Sigmoid colon (tissue), 7 donors: ENCODE data around the gene MTOR. TPM values are rescaled to one million over a fixed set of nuclear protein-coding genes. Genes with fewer than 3 reads are reported as not detected.

Experiments used
- DNase-seq: peaks from one replicate; pipeline ENCODE4 v3.0.0-alpha.2; 2019
- H3K27ac ChIP-seq, 4 donors: fragments of 200-600 bp; sonication (generic); one replicate each; pipeline ENCODE4 v1.5.1; 2016 to 2019; ENCODE audit warnings: mild to moderate bottlenecking in 1 of 4
- H3K27me3 ChIP-seq, 3 donors: fragments of 200-600 bp; sonication (generic); one replicate each; pipeline ENCODE4 v1.5.1; 2019; ENCODE audit warnings: mild to moderate bottlenecking in 1 of 3
- H3K36me3 ChIP-seq, 4 donors: fragments of 200-600 bp; sonication (generic); one replicate each; pipeline ENCODE4 v1.5.1; 2016 to 2019
- H3K4me1 ChIP-seq, 4 donors: fragments of 200-600 bp; sonication (generic); one replicate each; pipeline ENCODE4 v1.5.1; 2017 to 2019
- H3K4me3 ChIP-seq, 4 donors: fragments of 200-600 bp; sonication (generic); one replicate each; pipeline ENCODE4 v1.5.1; 2017 to 2019; ENCODE audit warnings: mild to moderate bottlenecking in 2 of 4, moderate library complexity in 1 of 4
- H3K9me3 ChIP-seq, 4 donors: fragments of 200-600 bp in 3 of 4; sonication (generic) in 3 of 4; one replicate each; pipeline versions ENCODE4 v1.5.1 to v1.6.1; 2013 to 2019
- EP300 ChIP-seq, 4 donors: sonication (generic); formaldehyde crosslinking; IDR thresholded peaks; one replicate each; pipeline ENCODE4 v1.6.1; 2017; ENCODE audit warnings: antibody characterized with exemption in 4 of 4
- POLR2A ChIP-seq, 2 donors: fragments of 450-650 bp; IDR thresholded peaks; one replicate each; pipeline ENCODE4 v1.6.1; 2016; ENCODE audit warnings: antibody characterized with exemption in 2 of 2, mild to moderate bottlenecking in 2 of 2, moderate library complexity in 2 of 2
- POLR2AphosphoS5 ChIP-seq, 4 donors: sonication (generic); formaldehyde crosslinking; IDR thresholded peaks; one replicate each; pipeline ENCODE4 v1.6.1; 2017; ENCODE audit warnings: antibody characterized with exemption in 4 of 4
- WGBS, 2 donors: extraction: QIAGEN DNeasy Blood & Tissue Kit; methylation state at CpG; one replicate each; pipeline ENCODE4 v1.1.7; 2013; 5-methylcytosine and 5-hydroxymethylcytosine counted together
- intact Hi-C: fragments of 100-400 bp; cut with DNase I; formaldehyde crosslinking; loops from one replicate; pipeline ENCODE4 v1.15.1; 2023
- polyA plus RNA-seq, 3 donors: library from polyadenylated mRNA; stranded (reverse); fragments of 200-250 nt; gene quantifications; one replicate each; pipeline ENCODE4 v1.2.3, GENCODE V29; 2013
- total RNA-seq, 4 donors: library from RNA; depleted of rRNA; stranded (reverse); fragments of >200 nt; gene quantifications; one replicate each; pipeline ENCODE4 v1.1.0, GENCODE V29; 2016
- TF ChIP-seq, protein P1 (sequence below), 4 experiments: fragments of 450-650 bp in 3 of 4; fragments of 200-600 bp in 1 of 4; IDR thresholded peaks; one replicate each; pipeline ENCODE4 v1.5.1; 2016 to 2019; ENCODE audit warnings: antibody characterized with exemption in 4 of 4, mild to moderate bottlenecking in 3 of 4, moderate library complexity in 2 of 4
- donor health status: healthy with polysubstance abuse.
- donor health status: Bipolar disorder and iron deficiency.
- donor health status: healthy.

The MTOR gene
- total and polyA plus RNA-seq, 7 donors: 7.6 to 38.1 (median 25.2) TPM

DNA sequence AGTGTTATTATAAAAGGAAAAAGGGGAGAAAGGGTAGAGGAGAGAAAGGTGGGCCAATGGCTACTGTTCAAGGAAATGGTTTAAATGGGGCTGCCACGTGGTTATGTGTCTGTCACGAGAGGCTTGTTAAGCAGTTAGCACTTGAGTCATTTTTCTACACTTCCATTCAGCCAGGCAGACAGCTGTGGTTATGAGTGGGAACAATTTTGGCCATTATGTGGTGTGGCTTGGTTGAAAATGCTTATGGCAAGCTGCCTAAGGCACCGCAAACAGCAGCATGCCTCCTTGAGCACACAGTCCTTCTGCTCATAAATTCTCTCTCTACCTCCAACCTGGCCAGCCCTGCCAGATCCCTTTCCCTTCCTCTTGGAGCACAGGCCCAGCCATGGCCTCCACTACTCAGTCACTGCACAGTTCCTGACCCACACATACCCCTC is 199.4 kb downstream of the MTOR start:
- H3K27me3 ChIP-seq: no peaks in the 10 kb centered on the region
- no peak overlapping the region for H3K4me3 ChIP-seq
- H3K27ac ChIP-seq: no peak overlapping the region
- peaks cover 13 to 51% (median 25%) of the 10 kb centered on the region in 4 donors for H3K36me3 ChIP-seq
- H3K4me1 ChIP-seq: peaks cover 0 to 27% (median 26%) of the 10 kb centered on the region in 4 donors
- WGBS, 2 donors: 32 to 59% methylated on average over 3 of the region's 3 CpGs
- intact Hi-C loops: no loop called here
- peak; percentile 40 for DNase-seq
- no peaks in the 10 kb centered on the region for H3K9me3 ChIP-seq
- TF ChIP-seq POLR2AphosphoS5 (IDR thresholded peaks at IDR 0.05): no peak
- TF ChIP-seq EP300 (IDR thresholded peaks at IDR 0.05): no peak
- TF ChIP-seq, protein P1, sequence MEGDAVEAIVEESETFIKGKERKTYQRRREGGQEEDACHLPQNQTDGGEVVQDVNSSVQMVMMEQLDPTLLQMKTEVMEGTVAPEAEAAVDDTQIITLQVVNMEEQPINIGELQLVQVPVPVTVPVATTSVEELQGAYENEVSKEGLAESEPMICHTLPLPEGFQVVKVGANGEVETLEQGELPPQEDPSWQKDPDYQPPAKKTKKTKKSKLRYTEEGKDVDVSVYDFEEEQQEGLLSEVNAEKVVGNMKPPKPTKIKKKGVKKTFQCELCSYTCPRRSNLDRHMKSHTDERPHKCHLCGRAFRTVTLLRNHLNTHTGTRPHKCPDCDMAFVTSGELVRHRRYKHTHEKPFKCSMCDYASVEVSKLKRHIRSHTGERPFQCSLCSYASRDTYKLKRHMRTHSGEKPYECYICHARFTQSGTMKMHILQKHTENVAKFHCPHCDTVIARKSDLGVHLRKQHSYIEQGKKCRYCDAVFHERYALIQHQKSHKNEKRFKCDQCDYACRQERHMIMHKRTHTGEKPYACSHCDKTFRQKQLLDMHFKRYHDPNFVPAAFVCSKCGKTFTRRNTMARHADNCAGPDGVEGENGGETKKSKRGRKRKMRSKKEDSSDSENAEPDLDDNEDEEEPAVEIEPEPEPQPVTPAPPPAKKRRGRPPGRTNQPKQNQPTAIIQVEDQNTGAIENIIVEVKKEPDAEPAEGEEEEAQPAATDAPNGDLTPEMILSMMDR (IDR thresholded peaks at IDR 0.05): no peak
- no peak for TF ChIP-seq POLR2A (IDR thresholded peaks at IDR 0.05)

DNA sequence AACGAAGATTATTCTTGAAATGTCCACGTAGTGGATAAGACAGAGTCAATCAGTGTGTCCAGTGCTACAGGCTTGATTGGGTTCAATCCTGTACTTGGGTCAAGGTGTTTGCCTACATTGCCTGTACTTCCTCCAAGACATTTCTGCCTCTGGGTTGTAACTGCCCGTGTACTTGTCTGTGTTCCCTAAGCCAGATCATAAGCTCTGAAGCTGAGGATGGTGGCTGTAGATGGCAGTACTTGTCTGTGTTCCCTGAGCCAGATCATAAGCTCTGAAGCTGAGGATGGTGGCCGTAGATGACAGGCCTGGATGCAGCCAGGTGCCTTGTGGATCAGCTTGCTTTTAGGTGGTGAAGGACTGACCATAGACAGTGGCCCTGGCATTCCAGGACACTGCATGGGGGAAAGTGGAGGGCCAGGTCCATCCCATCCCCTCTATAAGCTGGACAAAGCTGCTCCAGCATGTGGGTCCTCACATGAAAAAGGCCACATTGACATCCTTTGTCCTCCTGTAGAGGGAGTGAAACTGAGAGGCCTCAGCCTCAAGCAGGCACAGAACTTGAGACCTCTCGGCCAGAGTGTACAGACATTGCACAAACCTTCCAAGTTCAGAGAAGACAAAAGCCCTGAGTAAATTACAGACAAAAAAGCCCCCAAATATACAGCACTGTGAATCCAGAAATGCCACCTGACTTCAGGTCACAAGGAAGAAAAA is 200.5 kb downstream of the MTOR start:
- no peaks in the 10 kb centered on the region for H3K27me3 ChIP-seq
- no peak overlapping the region for H3K27ac ChIP-seq
- TF ChIP-seq POLR2A (IDR thresholded peaks at IDR 0.05) (no peak), POLR2AphosphoS5 (IDR thresholded peaks at IDR 0.05) (no peak), EP300 (IDR thresholded peaks at IDR 0.05) (no peak)
- TF ChIP-seq, protein P1 (IDR thresholded peaks at IDR 0.05): no peak
- H3K36me3 ChIP-seq: peaks cover 7 to 51% (median 16%) of the 10 kb centered on the region in 4 donors
- H3K4me1 ChIP-seq: peaks cover 0 to 27% (median 26%) of the 10 kb centered on the region in 4 donors
- intact Hi-C loops: loop anchor here (2.0 kb wide), 1 partner anchor 37 kb away; the partner anchor contains the start of gene EXOSC10
- WGBS, 2 donors: 56 to 77% methylated on average over 5 of the region's 5 CpGs
- no peak overlapping the region for H3K4me3 ChIP-seq
- H3K9me3 ChIP-seq: no peaks in the 10 kb centered on the region
- peak; percentile 46 for DNase-seq

DNA sequence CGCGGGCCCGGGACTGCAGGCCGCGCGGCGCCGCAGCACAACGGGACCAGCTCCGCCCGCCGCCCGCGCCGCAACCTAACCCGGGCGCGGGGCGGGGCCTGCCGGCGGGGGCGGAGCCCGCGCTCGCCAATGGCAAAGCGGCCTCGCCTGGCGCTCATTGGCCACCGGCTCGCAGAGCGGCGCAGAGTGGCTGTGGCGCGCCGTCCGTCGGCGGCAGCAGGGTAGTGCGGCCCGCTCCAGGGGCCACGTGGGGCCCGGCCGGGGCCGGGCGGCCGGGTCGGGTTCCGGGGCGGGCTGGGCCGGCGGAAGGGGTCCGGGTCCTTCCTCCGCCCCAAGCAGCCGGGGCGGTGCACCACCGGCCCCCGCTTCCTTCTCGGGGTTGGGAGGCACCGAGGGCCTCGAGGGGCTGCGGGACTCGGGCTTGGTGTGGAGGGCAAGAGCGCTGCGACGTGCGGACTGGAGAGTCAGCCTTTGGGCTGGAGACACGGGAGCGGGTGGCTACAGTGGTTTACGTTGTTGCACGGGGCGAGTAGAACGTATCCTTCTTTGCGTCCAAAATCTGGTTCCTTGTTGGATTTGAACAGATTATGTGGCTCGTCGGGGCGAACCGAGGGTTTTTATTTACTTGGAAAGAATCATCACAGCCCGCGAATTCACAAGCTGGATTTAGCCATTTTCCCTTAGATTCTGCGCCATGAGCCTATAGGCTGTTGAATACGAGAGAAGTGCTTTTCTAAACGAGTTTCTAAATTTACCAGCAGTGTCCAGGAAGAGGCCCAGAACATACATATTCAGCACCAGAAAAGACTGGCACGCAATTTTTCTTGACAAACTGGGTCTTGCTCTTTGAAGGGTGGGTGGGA is 202.2 kb downstream of the MTOR start, which contains the start of gene SRM:
Gene SRM (minus strand): TSS at position 51 of the 863 bp plus-strand sequence. CDS start 75 bp downstream, outside the sequence.
- peak in 3 of 4 donors; percentile 32 to 87 (median 77) for TF ChIP-seq POLR2AphosphoS5 (IDR thresholded peaks at IDR 0.05)
- TF ChIP-seq EP300 (IDR thresholded peaks at IDR 0.05): no peak
- TF ChIP-seq POLR2A (IDR thresholded peaks at IDR 0.05): peak in 1 of 2 donors; percentile 59
- TF ChIP-seq, protein P1 (IDR thresholded peaks at IDR 0.05): peak in 1 of 4 experiments; percentile 55

DNA sequence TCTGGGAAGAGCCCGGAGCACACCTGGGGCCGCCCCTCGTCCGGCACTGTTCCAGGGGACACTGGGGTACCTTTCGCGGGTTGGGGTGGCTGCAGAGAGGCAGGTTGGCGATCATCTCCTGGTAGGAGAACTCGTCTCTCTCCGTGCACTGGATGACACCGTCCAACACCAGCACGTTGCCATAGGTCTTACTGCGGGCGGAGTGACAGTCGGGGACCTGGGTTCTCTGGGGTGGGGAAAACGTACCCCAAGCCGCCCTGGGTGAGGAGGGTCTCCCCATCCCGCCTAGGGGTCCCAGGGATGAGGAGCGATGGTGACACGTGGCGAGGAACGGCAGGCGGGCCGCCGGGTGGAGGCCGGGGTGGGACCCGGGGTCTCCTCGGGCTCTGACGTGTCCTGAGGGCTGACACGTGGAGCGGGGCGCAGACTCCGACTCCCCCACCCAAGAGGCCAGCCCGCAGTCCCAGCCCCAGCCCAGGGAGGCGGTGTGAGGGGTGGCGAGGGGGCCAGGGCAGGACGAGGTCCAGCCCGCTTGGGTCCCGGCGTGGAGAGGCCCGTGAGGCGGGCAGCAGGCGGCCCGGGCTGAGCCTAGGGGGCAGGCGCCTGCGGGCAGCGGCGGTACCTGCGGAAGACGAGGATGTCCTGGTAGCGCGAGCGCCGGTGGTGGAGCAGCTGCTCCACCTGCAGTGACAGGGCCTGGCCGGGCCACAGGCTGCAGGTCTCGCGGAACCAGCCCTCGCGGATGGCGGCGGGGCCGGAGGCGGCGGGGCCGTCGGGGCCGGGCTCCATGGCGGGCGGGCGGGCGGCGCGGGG is 203.0 kb downstream of the MTOR start:
- H3K36me3 ChIP-seq: peaks cover 0 to 48% (median 7%) of the 10 kb centered on the region in 4 donors
- intact Hi-C loops: no loop called here
- H3K4me3 ChIP-seq: peak overlapping the region; percentile 83 to 100 (median 94)
- no peaks in the 10 kb centered on the region for H3K27me3 ChIP-seq
- 1 to 2% methylated on average over 72 of the region's 72 CpGs for WGBS, 2 donors
- no peaks in the 10 kb centered on the region for H3K9me3 ChIP-seq
- peak overlapping the region; percentile 67 to 73 (median 69) for H3K27ac ChIP-seq
- DNase-seq: no peak
- peaks cover 0 to 27% (median 26%) of the 10 kb centered on the region in 4 donors for H3K4me1 ChIP-seq
- TF ChIP-seq POLR2AphosphoS5 (IDR thresholded peaks at IDR 0.05) (no peak), POLR2A (IDR thresholded peaks at IDR 0.05) (no peak), EP300 (IDR thresholded peaks at IDR 0.05) (no peak)
- TF ChIP-seq, protein P1 (IDR thresholded peaks at IDR 0.05): no peak

More for the DNA sequence above, 202.2 kb downstream of the MTOR start, which contains the start of gene SRM:
- H3K4me1 ChIP-seq: peaks cover 0 to 27% (median 26%) of the 10 kb centered on the region in 4 donors
- DNase-seq: peak; percentile 94
- H3K4me3 ChIP-seq: peak within 1 kb of the TSS; percentile 83 to 100 (median 94)
- H3K27ac ChIP-seq: peak within 1 kb of the TSS; percentile 75 to 79 (median 78)
- H3K27me3 ChIP-seq: no peaks in the 10 kb centered on the region
- 0 to 1% methylated on average over 83 of the region's 83 CpGs for WGBS, 2 donors
- intact Hi-C loops: loop anchor here (2.0 kb wide), 1 partner anchor 39 kb away; the partner anchor contains the start of gene EXOSC10
- no peaks in the 10 kb centered on the region for H3K9me3 ChIP-seq
- H3K36me3 ChIP-seq: peaks cover 0 to 51% (median 11%) of the 10 kb centered on the region in 4 donors
